PC-9 (cell line): ENCODE data around the gene ADAM30. TPM values are rescaled to one million over a fixed set of nuclear protein-coding genes. Genes with fewer than 3 reads are reported as not detected.

ENCODE experiments used
- BruUV-seq: library from RNA; stranded (reverse); fragments of 400-500 nt; replicated peaks from 2 replicates; lab custom pipeline; 2021; lab: Mats Ljungman, UMichigan
- CTCF ChIA-PET: fragments of 300-600 bp; sonication (Branson Sonifier 250); formaldehyde crosslinking; loops from one replicate; lab custom pipeline; 2022; ENCODE audit warnings: antibody characterized with exemption; lab: Charles Lee
- POLR2A ChIA-PET: fragments of 300-600 bp; sonication (Branson Sonifier 250); formaldehyde crosslinking; loops from one replicate; lab custom pipeline; 2022; ENCODE audit warnings: antibody characterized with exemption; ENCODE audit not compliant: unreplicated experiment; lab: Charles Lee
- DNase-seq, 2 experiments: peaks; one replicate each; pipeline versions ENCODE4 v3.0.0 to v3.0.0-alpha.2; 2015 to 2022; ENCODE audit warnings: mixed read lengths in 1 of 2
- H2AFZ ChIP-seq: fragments of 200-600 bp; sonication (generic); 2 replicates; pipeline ENCODE4 v1.8.1; 2017; ENCODE audit warnings: antibody characterized with exemption
- H3F3A ChIP-seq: fragments of 200-600 bp; sonication (generic); 2 replicates; pipeline ENCODE4 v1.8.1; 2017; ENCODE audit warnings: antibody characterized with exemption, mild to moderate bottlenecking, low read depth; ENCODE audit not compliant: insufficient read depth
- H3K27ac ChIP-seq: fragments of 200-600 bp; sonication (generic); 2 replicates; pipeline ENCODE4 v1.6.1; 2016; ENCODE audit warnings: mixed run types
- H3K27me3 ChIP-seq: fragments of 200-600 bp; sonication (generic); 2 replicates; pipeline ENCODE4 v1.6.1; 2016; ENCODE audit warnings: low read depth, mixed run types; ENCODE audit not compliant: insufficient read depth
- H3K36me3 ChIP-seq: fragments of 200-600 bp; sonication (generic); 2 replicates; pipeline ENCODE4 v1.6.1; 2016; ENCODE audit warnings: low read depth, mixed run types
- H3K4me1 ChIP-seq: fragments of 200-600 bp; sonication (generic); replicated peaks from 2 replicates; pipeline ENCODE4 v1.6.1; 2016; ENCODE audit warnings: mixed run types; ENCODE audit not compliant: insufficient read depth
- H3K4me2 ChIP-seq: fragments of 200-600 bp; sonication (generic); 2 replicates; pipeline ENCODE4 v1.6.1; 2017; ENCODE audit warnings: mixed run types
- H3K4me3 ChIP-seq: fragments of 200-600 bp; sonication (generic); 2 replicates; pipeline ENCODE4 v1.6.1; 2016; ENCODE audit warnings: mixed run types
- H3K79me2 ChIP-seq: fragments of 200-600 bp; sonication (generic); 2 replicates; pipeline ENCODE4 v1.6.1; 2017; ENCODE audit warnings: low read depth, mixed run types
- H3K9me2 ChIP-seq: fragments of 200-600 bp; sonication (generic); 2 replicates; pipeline ENCODE4 v1.8.1; 2017; ENCODE audit warnings: mild to moderate bottlenecking; ENCODE audit not compliant: insufficient read depth
- H3K9me3 ChIP-seq: fragments of 200-600 bp; sonication (generic); 2 replicates; pipeline ENCODE4 v1.8.1; 2016; ENCODE audit warnings: low read depth; ENCODE audit not compliant: insufficient read depth
- H4K20me1 ChIP-seq: fragments of 200-600 bp; sonication (generic); 2 replicates; pipeline ENCODE4 v1.8.1; 2017; ENCODE audit not compliant: insufficient read depth
- CTCF ChIP-seq: fragments of 200-600 bp; sonication (generic); conservative IDR thresholded peaks from 2 replicates; pipeline ENCODE4 v1.6.1; 2017; ENCODE audit warnings: mixed run types, antibody characterized with exemption, mild to moderate bottlenecking, moderate library complexity
- EZH2 ChIP-seq: fragments of 200-600 bp; sonication (generic); IDR thresholded peaks from 2 replicates; pipeline ENCODE4 v1.8.0; 2017; ENCODE audit warnings: antibody characterized with exemption, low read depth
- intact Hi-C: fragments of 100-400 bp; cut with micrococcal nuclease; formaldehyde crosslinking; loops from one replicate; pipeline ENCODE4 v1.10.0; 2022; ENCODE audit not compliant: unreplicated experiment
- total RNA-seq: library from RNA; stranded (reverse); gene quantifications from 2 replicates; pipeline ENCODE4 v1.2.3, GENCODE V29; 2021

The ADAM30 gene
- total RNA-seq, 1 experiment from 2014 or later: not detected

- BruUV-seq: no TSS peak
- Histone ChIP-seq H3K4me1 (no peaks in the 10 kb centered on the region), H3K36me3 (no peaks in the 10 kb centered on the region), H4K20me1 (no peaks in the 10 kb centered on the region), H3K27me3 (no peaks in the 10 kb centered on the region), H3F3A (no peaks in the 10 kb centered on the region), H3K4me2 (no peak overlapping the region), H3K9me2 (no peaks in the 10 kb centered on the region), H2AFZ (no peak overlapping the region), H3K4me3 (no peak overlapping the region), H3K27ac (no peak overlapping the region), H3K9me3 (no peaks in the 10 kb centered on the region), H3K79me2 (no peaks in the 10 kb centered on the region)
- POLR2A ChIA-PET: no interaction called here
- DNase-seq: peak in 1 of 2 experiments; percentile 49
- CTCF ChIA-PET: no interaction called here
- TF ChIP-seq EZH2 (no peak), CTCF (peak; percentile 93)
- intact Hi-C loops: no loop called here
These were observed 10.2 kb downstream of the ADAM30 start for GRCh38 chr1:119885903-119886783.

GRCh38 chr1:119884711-119885110 is 11.6 kb downstream of the ADAM30 start:
- no peaks in the 10 kb centered on the region for H3K79me2 ChIP-seq
- no peak overlapping the region for H2AFZ ChIP-seq
- H3K36me3 ChIP-seq: no peaks in the 10 kb centered on the region
- no peaks in the 10 kb centered on the region for H3K4me1 ChIP-seq
- no TSS peak for BruUV-seq
- no peaks in the 10 kb centered on the region for H3K9me3 ChIP-seq
- no peak overlapping the region for H3K4me3 ChIP-seq
- H3K9me2 ChIP-seq: no peaks in the 10 kb centered on the region
- no peaks in the 10 kb centered on the region for H4K20me1 ChIP-seq
- POLR2A ChIA-PET: no interaction called here
- no peaks in the 10 kb centered on the region for H3K27me3 ChIP-seq
- H3F3A ChIP-seq: no peaks in the 10 kb centered on the region
- no peak overlapping the region for H3K4me2 ChIP-seq
- H3K27ac ChIP-seq: no peak overlapping the region
- DNase-seq: no peak
- intact Hi-C loops: no loop called here
- CTCF ChIA-PET: no interaction called here
- TF ChIP-seq CTCF (no peak), EZH2 (no peak)

- Histone ChIP-seq H3K27me3 (no peaks in the 10 kb centered on the region), H3K79me2 (no peaks in the 10 kb centered on the region), H3K27ac (no peak overlapping the region), H3K9me2 (no peaks in the 10 kb centered on the region), H3F3A (no peaks in the 10 kb centered on the region), H3K4me1 (no peaks in the 10 kb centered on the region), H4K20me1 (no peaks in the 10 kb centered on the region), H3K36me3 (no peaks in the 10 kb centered on the region), H3K4me2 (no peak overlapping the region), H3K9me3 (no peaks in the 10 kb centered on the region), H2AFZ (no peak overlapping the region), H3K4me3 (no peak overlapping the region)
- TF ChIP-seq EZH2 (no peak), CTCF (no peak)
- no peak for DNase-seq
- POLR2A ChIA-PET: no interaction called here
- BruUV-seq: no TSS peak
- intact Hi-C loops: no loop called here
- CTCF ChIA-PET: no interaction called here
These were observed 12.5 kb downstream of the ADAM30 start for GRCh38 chr1:119883826-119884225.
